ENCODE results near the gene MSLN.

MSLN gene

DNA sequence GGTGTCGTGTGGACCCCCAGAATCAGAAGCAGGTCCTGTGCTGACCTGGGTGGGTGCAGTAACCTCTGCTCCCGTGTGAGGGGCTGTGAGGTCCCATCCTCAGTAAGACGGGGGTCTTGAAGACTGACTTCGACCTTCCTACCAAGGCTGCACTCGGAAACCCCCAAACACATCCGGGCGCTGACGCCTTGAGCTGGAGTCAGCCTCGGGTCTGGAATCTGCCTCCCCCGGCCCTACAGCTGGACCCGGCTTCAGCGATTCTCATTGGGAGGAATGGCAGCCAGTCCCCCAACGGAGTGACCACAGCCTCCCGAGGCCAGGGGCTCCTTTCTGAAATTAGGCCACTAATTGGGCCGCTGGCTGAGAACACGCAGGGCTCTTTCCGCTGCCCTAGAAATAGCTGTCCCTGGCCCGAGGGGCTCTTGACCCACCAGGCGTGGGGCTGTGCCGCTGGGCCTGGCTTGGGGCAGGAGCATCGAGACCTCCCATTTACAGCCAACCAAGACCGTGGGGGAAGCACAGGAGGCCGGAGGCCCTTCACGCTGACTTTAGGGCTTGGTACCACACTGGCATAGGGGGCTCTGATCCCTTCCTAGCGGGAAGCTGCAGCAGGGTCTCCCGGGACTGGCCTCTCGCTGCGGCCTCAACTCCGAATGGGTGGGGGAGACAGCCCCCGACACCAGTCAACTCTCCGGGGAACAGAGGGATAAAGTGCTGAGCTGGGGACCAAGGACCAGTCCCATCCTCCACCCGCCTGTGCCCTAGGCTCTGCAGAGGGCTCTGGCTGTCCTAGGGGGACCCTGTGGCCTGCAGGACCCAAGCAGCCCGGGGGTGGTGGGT, 42.6 kb downstream of the MSLN start:
- no peak for TF ChIP-seq ZFX (IDR thresholded peaks at IDR 0.05)
- TF ChIP-seq, protein P1, sequence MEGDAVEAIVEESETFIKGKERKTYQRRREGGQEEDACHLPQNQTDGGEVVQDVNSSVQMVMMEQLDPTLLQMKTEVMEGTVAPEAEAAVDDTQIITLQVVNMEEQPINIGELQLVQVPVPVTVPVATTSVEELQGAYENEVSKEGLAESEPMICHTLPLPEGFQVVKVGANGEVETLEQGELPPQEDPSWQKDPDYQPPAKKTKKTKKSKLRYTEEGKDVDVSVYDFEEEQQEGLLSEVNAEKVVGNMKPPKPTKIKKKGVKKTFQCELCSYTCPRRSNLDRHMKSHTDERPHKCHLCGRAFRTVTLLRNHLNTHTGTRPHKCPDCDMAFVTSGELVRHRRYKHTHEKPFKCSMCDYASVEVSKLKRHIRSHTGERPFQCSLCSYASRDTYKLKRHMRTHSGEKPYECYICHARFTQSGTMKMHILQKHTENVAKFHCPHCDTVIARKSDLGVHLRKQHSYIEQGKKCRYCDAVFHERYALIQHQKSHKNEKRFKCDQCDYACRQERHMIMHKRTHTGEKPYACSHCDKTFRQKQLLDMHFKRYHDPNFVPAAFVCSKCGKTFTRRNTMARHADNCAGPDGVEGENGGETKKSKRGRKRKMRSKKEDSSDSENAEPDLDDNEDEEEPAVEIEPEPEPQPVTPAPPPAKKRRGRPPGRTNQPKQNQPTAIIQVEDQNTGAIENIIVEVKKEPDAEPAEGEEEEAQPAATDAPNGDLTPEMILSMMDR (conservative IDR thresholded peaks at IDR 0.05), result no peak
- H3K27ac ChIP-seq, result no peak overlapping the region

GRCh38 chr16:803754-804080, 43.2 kb downstream of the MSLN start:
- no peak overlapping the region for H3K27ac ChIP-seq
- TF ChIP-seq ZFX (IDR thresholded peaks at IDR 0.05), result no peak
- TF ChIP-seq, protein P1 (conservative IDR thresholded peaks at IDR 0.05), result no peak

- TF ChIP-seq, protein P1 (conservative IDR thresholded peaks at IDR 0.05), result no peak
- TF ChIP-seq ZFX (IDR thresholded peaks at IDR 0.05), result no peak
- no peak overlapping the region for H3K27ac ChIP-seq
Observed at GRCh38 chr16:804193-805048, 43.9 kb downstream of the MSLN start.

DNA sequence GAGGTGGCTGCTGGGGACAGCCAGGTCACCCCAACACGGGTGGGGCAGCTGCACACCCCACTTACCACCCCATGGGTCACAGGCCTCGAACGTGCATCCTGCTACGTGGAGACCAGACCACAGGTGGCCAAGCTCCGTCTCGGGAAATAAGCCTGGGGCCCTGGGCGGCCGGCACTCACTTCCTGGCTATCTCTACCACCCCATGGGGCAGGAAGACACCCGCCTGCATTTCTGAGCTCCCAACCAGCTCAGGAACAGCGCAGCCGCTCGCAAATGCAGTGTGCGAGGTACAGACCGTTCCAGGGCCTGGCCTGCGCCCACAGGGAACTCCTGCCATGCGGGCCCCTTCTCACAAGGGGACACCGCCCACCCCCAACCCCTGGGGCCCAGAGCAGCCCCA, 44.9 kb downstream of the MSLN start:
- TF ChIP-seq ZFX (IDR thresholded peaks at IDR 0.05), result no peak
- TF ChIP-seq, protein P1 (conservative IDR thresholded peaks at IDR 0.05), result no peak
- H3K27ac ChIP-seq, result no peak overlapping the region

DNA sequence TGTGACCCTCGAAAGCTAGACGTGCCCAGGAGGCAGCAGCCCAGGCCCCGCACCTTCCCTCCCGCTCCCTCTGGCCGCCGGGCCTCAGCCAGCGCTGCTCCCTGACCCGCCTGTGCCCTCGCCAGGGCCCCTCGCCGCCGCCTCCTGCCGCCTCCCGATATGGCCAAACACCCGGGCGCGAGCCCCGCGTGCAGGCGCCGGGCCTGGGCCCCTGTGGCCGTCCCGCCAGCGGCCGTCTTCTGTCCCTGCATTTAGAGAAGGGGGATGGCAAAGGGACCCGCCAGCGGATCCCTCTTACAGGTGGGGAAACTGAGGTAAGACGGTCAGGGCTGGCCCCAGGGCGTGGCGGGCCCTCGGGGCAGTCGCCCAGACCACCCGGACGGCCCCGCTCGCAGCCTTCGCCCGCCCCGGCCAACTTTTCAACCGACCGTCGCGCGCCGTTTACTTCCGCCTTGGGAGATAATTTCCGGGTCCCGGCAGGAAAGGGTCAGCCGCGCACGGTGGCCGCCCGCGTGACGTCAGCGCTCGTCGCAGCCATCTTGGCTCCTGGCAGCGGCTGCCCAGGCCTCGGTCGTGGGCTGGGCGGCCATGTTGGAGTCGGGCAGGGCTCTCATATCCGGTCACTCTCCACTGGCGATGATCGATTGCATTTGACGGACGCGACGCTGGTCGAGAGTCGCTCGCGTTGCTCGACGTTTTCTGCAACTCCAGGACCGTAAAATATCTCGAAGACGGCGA, 47.0 kb downstream of the MSLN start:
- H3K27ac ChIP-seq, result peak overlapping the region; percentile 89
- TF ChIP-seq, protein P1 (conservative IDR thresholded peaks at IDR 0.05), result no peak
- TF ChIP-seq ZFX (IDR thresholded peaks at IDR 0.05), result peak; percentile 60; the same call in 1 of the 2 replicates

- H3K27ac ChIP-seq, result peak overlapping the region; percentile 89
- TF ChIP-seq, protein P1 (conservative IDR thresholded peaks at IDR 0.05), result no peak
- TF ChIP-seq ZFX (IDR thresholded peaks at IDR 0.05), result no peak
Observed at GRCh38 chr16:808085-808386, 47.5 kb downstream of the MSLN start.
